Measurements from ENCODE around the gene CAPS2. TPM values are rescaled to one million over a fixed set of nuclear protein-coding genes. Genes with fewer than 3 reads are reported as not detected.

CAPS2 gene
- total RNA-seq, 1 experiment from 2014 or later, result 4.3 TPM

DNA sequence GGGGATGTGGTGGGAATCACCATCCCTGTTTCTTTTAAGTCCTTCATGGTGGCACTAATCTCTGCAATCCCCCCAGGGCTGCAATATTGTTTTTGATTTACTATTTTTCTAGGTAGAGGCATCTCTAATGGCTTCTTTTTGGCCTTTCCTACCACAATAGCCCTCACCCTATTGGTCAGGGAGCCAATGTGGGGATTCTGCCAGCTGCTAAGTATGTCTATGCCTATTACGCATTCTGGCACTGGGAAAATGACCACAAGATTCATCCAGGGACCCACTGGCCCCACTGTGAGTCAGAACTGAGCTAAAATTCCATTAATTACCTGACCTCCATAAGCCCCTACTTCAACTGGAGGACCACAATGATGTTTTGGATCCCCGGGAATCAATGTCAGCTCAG lies 44.8 kb upstream of the CAPS2 start:
- Histone ChIP-seq H4K20me1 (ENCODE audit: control insufficient read depth, insufficient read depth, insufficient read length) (no peaks in the 10 kb centered on the region), H3K9me3 (ENCODE audit: control insufficient read depth, low read depth, low read length) (no peaks in the 10 kb centered on the region), H2BK12ac (ENCODE audit: insufficient read length, low read depth, low read length) (no peak overlapping the region), H3K4me1 (ENCODE audit: insufficient read depth, low read length) (no peaks in the 10 kb centered on the region; the same call in 1 of the 2 replicates), H4K91ac (ENCODE audit: insufficient read length, low read depth, low read length) (no peak overlapping the region), H2BK15ac (ENCODE audit: low read depth, low read length) (no peak overlapping the region), H3K56ac (ENCODE audit: insufficient read length, low read depth, low read length) (no peak overlapping the region), H3K23ac (ENCODE audit: insufficient read length, low read depth, low read length) (no peak overlapping the region), H2BK120ac (ENCODE audit: low read depth, low read length, poor library complexity, severe bottlenecking) (no peak overlapping the region), H3K27me3 (ENCODE audit: insufficient read depth, low read length) (no peaks in the 10 kb centered on the region), H2AK5ac (ENCODE audit: insufficient read length, low read length) (no peak overlapping the region), H2BK20ac (ENCODE audit: low read depth, low read length, poor library complexity, severe bottlenecking) (no peak overlapping the region), H3K9ac (ENCODE audit: extremely low read depth, insufficient read length, low read length) (no peak overlapping the region), H4K5ac (ENCODE audit: insufficient read length, low read depth, low read length) (no peak overlapping the region), H2AFZ (ENCODE audit: low read length) (no peak overlapping the region), H3K23me2 (ENCODE audit: insufficient read length, low read depth, low read length, poor library complexity, severe bottlenecking) (no peaks in the 10 kb centered on the region), H2BK5ac (ENCODE audit: insufficient read length, low read length) (no peak overlapping the region), H4K8ac (replicated peaks; ENCODE audit: insufficient read length, low read depth, low read length) (no peak overlapping the region), H3K79me2 (ENCODE audit: insufficient read depth, low read length) (no peaks in the 10 kb centered on the region), H3K14ac (ENCODE audit: insufficient read depth, low read length) (no peak overlapping the region), H3K79me1 (ENCODE audit: insufficient read depth, low read depth, low read length, poor library complexity, severe bottlenecking) (no peaks in the 10 kb centered on the region), H3K27ac (ENCODE audit: insufficient read length, low read depth, low read length) (no peak overlapping the region), H3K4me2 (ENCODE audit: insufficient read depth, insufficient read length, low read length) (no peak overlapping the region), H3K18ac (ENCODE audit: insufficient read length, low read depth, low read length) (no peak overlapping the region), H3T11ph (ENCODE audit: low read length) (no peak overlapping the region), H3K4ac (ENCODE audit: low read depth, low read length) (no peak overlapping the region)
- Mint-ChIP-seq H3K27ac (no peak overlapping the region), H3K4me3 (no peak overlapping the region), H3K4me1 (peaks cover 19 to 33% of the 10 kb centered on the region in 2 experiments), H3K9me3 (peaks cover 0 to 1% of the 10 kb centered on the region in 2 experiments; a peak in 3 of 5 replicates), H3K27me3 (ENCODE audit: low read depth) (no peaks in the 10 kb centered on the region), H3K36me3 (ENCODE audit: insufficient read depth in 1 of 3, low read depth in 3 of 3) (peaks cover 5 to 31% (median 9%) of the 10 kb centered on the region in 3 experiments; a peak in 6 of 7 replicates)
- TF ChIP-seq, protein P1, sequence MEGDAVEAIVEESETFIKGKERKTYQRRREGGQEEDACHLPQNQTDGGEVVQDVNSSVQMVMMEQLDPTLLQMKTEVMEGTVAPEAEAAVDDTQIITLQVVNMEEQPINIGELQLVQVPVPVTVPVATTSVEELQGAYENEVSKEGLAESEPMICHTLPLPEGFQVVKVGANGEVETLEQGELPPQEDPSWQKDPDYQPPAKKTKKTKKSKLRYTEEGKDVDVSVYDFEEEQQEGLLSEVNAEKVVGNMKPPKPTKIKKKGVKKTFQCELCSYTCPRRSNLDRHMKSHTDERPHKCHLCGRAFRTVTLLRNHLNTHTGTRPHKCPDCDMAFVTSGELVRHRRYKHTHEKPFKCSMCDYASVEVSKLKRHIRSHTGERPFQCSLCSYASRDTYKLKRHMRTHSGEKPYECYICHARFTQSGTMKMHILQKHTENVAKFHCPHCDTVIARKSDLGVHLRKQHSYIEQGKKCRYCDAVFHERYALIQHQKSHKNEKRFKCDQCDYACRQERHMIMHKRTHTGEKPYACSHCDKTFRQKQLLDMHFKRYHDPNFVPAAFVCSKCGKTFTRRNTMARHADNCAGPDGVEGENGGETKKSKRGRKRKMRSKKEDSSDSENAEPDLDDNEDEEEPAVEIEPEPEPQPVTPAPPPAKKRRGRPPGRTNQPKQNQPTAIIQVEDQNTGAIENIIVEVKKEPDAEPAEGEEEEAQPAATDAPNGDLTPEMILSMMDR (conservative IDR thresholded peaks at IDR 0.05), result no peak
- DNase-seq, result no peak
- WGBS (ENCODE audit: extremely low coverage, insufficient read length, low lambda C conversion rate), result no CpG with 5 or more reads among the region's 2 CpGs
